ENCODE results near the gene ITPKB. TPM values are rescaled to one million over a fixed set of nuclear protein-coding genes. Genes with fewer than 3 reads are reported as not detected.

ITPKB gene
- total RNA-seq, 2 donors from 2014 or later, result 13.0 to 21.1 TPM

- WGBS, 2 donors, result 71 to 88% methylated on average over 5 to 9 of the region's 9 CpGs
- TF ChIP-seq CTCF (IDR thresholded peaks at IDR 0.05) (no peak), POLR2A (IDR thresholded peaks at IDR 0.05) (no peak)
- H3K36me3 ChIP-seq (replicated peaks in 1 of 2; ENCODE audit: insufficient read depth in 1 of 2, low read depth in 2 of 2), result peaks cover 0 to 4% of the 10 kb centered on the region in 2 donors
- no peaks in the 10 kb centered on the region for H3K27me3 ChIP-seq
- ATAC-seq (no peak), DNase-seq (no peak)
- H3K4me1 ChIP-seq, result no peaks in the 10 kb centered on the region
- intact Hi-C loops (cut with DNase I), result no loop called here
- H3K4me3 ChIP-seq, result no peak overlapping the region
- no peak overlapping the region for H3K27ac ChIP-seq
- no peaks in the 10 kb centered on the region for H3K9me3 ChIP-seq
Measured at GRCh38 chr1:226643177-226643576, 95.9 kb downstream of the ITPKB start.

- Histone ChIP-seq H3K27me3 (no peaks in the 10 kb centered on the region), H3K27ac (no peak overlapping the region), H3K4me1 (no peaks in the 10 kb centered on the region), H3K4me3 (no peak overlapping the region), H3K36me3 (replicated peaks in 1 of 2; ENCODE audit: insufficient read depth in 1 of 2, low read depth in 2 of 2) (peaks cover 0 to 4% of the 10 kb centered on the region in 2 donors), H3K9me3 (no peaks in the 10 kb centered on the region)
- WGBS, 2 donors, result 82 to 93% methylated on average over 4 to 7 of the region's 8 CpGs
- DNase-seq (no peak), ATAC-seq (no peak)
- TF ChIP-seq POLR2A (IDR thresholded peaks at IDR 0.05) (no peak), CTCF (IDR thresholded peaks at IDR 0.05) (no peak)
- intact Hi-C loops (cut with DNase I), result no loop called here
Measured at GRCh38 chr1:226642421-226642820, 96.7 kb downstream of the ITPKB start.

GRCh38 chr1:226641671-226642231 is 97.3 kb downstream of the ITPKB start:
- ATAC-seq, result no peak
- H3K27me3 ChIP-seq, result no peaks in the 10 kb centered on the region
- H3K9me3 ChIP-seq, result no peaks in the 10 kb centered on the region
- TF ChIP-seq CTCF (IDR thresholded peaks at IDR 0.05), result no peak
- no peak for TF ChIP-seq POLR2A (IDR thresholded peaks at IDR 0.05)
- H3K27ac ChIP-seq, result no peak overlapping the region
- intact Hi-C loops (cut with DNase I), result no loop called here
- DNase-seq, result no peak
- no peak overlapping the region for H3K4me3 ChIP-seq
- H3K4me1 ChIP-seq, result no peaks in the 10 kb centered on the region
- WGBS, 2 donors, result 93 to 96% methylated on average over 20 to 22 of the region's 23 CpGs
- H3K36me3 ChIP-seq (replicated peaks in 1 of 2; ENCODE audit: insufficient read depth in 1 of 2, low read depth in 2 of 2), result no peaks in the 10 kb centered on the region

GRCh38 chr1:226640321-226641136 is 98.6 kb downstream of the ITPKB start:
- intact Hi-C loops (cut with DNase I), result no loop called here
- H3K27ac ChIP-seq, result no peak overlapping the region
- no peaks in the 10 kb centered on the region for H3K27me3 ChIP-seq
- H3K36me3 ChIP-seq (replicated peaks in 1 of 2; ENCODE audit: insufficient read depth in 1 of 2, low read depth in 2 of 2), result no peaks in the 10 kb centered on the region
- 91% methylated on average over 20 to 23 of the region's 23 CpGs for WGBS, 2 donors
- TF ChIP-seq POLR2A (IDR thresholded peaks at IDR 0.05), result no peak
- TF ChIP-seq CTCF (IDR thresholded peaks at IDR 0.05), result no peak
- no peaks in the 10 kb centered on the region for H3K4me1 ChIP-seq
- no peak overlapping the region for H3K4me3 ChIP-seq
- no peak for ATAC-seq
- H3K9me3 ChIP-seq, result no peaks in the 10 kb centered on the region
- DNase-seq, result peak in 1 of 4 donors; percentile 8
